Measurements from ENCODE around the gene VPS72. TPM values are rescaled to one million over a fixed set of nuclear protein-coding genes. Genes with fewer than 3 reads are reported as not detected.

The VPS72 gene
- total and polyA plus RNA-seq, 10 of the 15 experiments (the other 5 are each of a cell fraction or from before 2014, with no cell fraction given) = 6.7 to 77.8 (median 58.1) TPM

GRCh38 chr1:151189637-151190445 is at the start of gene VPS72 (continued):
- TF ChIP-seq USF1 (IDR thresholded peaks at IDR 0.05; ENCODE audit: borderline replicate concordance, extremely low read length, insufficient read depth, low read depth, low read length) (no peak), CHD2 (IDR thresholded peaks at IDR 0.05; ENCODE audit: borderline replicate concordance, low read depth, low read length) (peak; percentile 66), ZBTB40 (IDR thresholded peaks at IDR 0.05; ENCODE audit: borderline replicate concordance) (peak; percentile 82; the same call in 1 of the 2 replicates), SPI1 (IDR thresholded peaks at IDR 0.05; ENCODE audit: borderline replicate concordance, insufficient read depth, low read depth, low read length) (peak; percentile 37; the same call in 1 of the 2 replicates), ZNF274 (IDR thresholded peaks at IDR 0.05; ENCODE audit: insufficient read depth, insufficient read length) (no peak), CHD1 (IDR thresholded peaks at IDR 0.05; ENCODE audit: low read depth, low read length) (no peak), POLR2A (IDR thresholded peaks at IDR 0.05; ENCODE audit: low read depth, low read length) (peak; percentile 92), CBX5 (IDR thresholded peaks at IDR 0.05; ENCODE audit: low read depth) (peak; percentile 65; the same call in 1 of the 2 replicates), NKRF (conservative IDR thresholded peaks at IDR 0.05) (peak; percentile 77; the same call in 1 of the 2 replicates), NR2C1 (IDR thresholded peaks at IDR 0.05) (peak; percentile 41; the same call in 1 of the 2 replicates), STAT1 (conservative IDR thresholded peaks at IDR 0.05) (peak; percentile 94), PAX8 (IDR thresholded peaks at IDR 0.05) (no peak), IKZF2 (IDR thresholded peaks at IDR 0.05) (peak in 1 of 2 experiments; percentile 14; a peak in 1 of 4 replicates), ZNF384 (IDR thresholded peaks at IDR 0.05; ENCODE audit: borderline replicate concordance, low read depth, low read length) (peak; percentile 25; the same call in 1 of the 2 replicates), ZBTB33 (IDR thresholded peaks at IDR 0.05) (no peak), BRCA1 (IDR thresholded peaks at IDR 0.05; ENCODE audit: low read depth, low read length) (no peak), PML (IDR thresholded peaks at IDR 0.05; ENCODE audit: low read length) (peak; percentile 88), CREM (IDR thresholded peaks at IDR 0.05; ENCODE audit: low read depth) (peak; percentile 69; the same call in 1 of the 2 replicates), NBN (IDR thresholded peaks at IDR 0.05) (peak; percentile 93), EP300 (IDR thresholded peaks at IDR 0.05; ENCODE audit: borderline replicate concordance in 1 of 2, control insufficient read depth in 1 of 2, low read depth in 2 of 2, low read length in 2 of 2) (no peak; a peak in 1 of 4 replicates), FOXM1 (IDR thresholded peaks at IDR 0.05; ENCODE audit: low read depth, low read length) (no peak; the same call in 1 of the 2 replicates)
